Measurements from ENCODE around the gene GPR34.

Gene GPR34

GRCh38 chrX:41739871-41740270 is 51.1 kb downstream of the GPR34 start:
- DNase-seq: no peak
